GM12875 (cell line): Measurements from ENCODE around the gene EEF1E1.

ENCODE experiments used
- H3K4me3 ChIP-seq: one replicate; pipeline ENCODE4 v1.5.1; 2011; ENCODE audit warnings: low read depth, low read length, control low read depth
- CTCF ChIP-seq: IDR thresholded peaks from 2 replicates; pipeline ENCODE4 v1.5.1; 2011; ENCODE audit warnings: low read depth, mild to moderate bottlenecking, control low read depth, inconsistent platforms, low read length, moderate library complexity, borderline replicate concordance; ENCODE audit not compliant: insufficient read depth

The EEF1E1 gene

GRCh38 chr6:8088886-8089285 lies 13.5 kb downstream of the EEF1E1 start:
- TF ChIP-seq CTCF: no peak
- H3K4me3 ChIP-seq: no peak overlapping the region

GRCh38 chr6:8087870-8088754 lies 14.2 kb downstream of the EEF1E1 start:
- no peak overlapping the region for H3K4me3 ChIP-seq
- no peak for TF ChIP-seq CTCF

- no peak overlapping the region for H3K4me3 ChIP-seq
- TF ChIP-seq CTCF: no peak
These were observed 15.5 kb downstream of the EEF1E1 start for GRCh38 chr6:8086755-8087306.

GRCh38 chr6:8085053-8085511 lies 17.3 kb downstream of the EEF1E1 start:
- H3K4me3 ChIP-seq: no peak overlapping the region
- no peak for TF ChIP-seq CTCF

GRCh38 chr6:8084586-8084985 lies 17.8 kb downstream of the EEF1E1 start:
- no peak overlapping the region for H3K4me3 ChIP-seq
- TF ChIP-seq CTCF: no peak

GRCh38 chr6:8082954-8083858 lies 19.1 kb downstream of the EEF1E1 start:
- no peak for TF ChIP-seq CTCF
- no peak overlapping the region for H3K4me3 ChIP-seq

GRCh38 chr6:8082572-8082953 lies 19.8 kb downstream of the EEF1E1 start:
- no peak for TF ChIP-seq CTCF
- no peak overlapping the region for H3K4me3 ChIP-seq
